NCI-H2227 (cell line): ENCODE data around the gene TTC23.

Experiments
- DNase-seq: peaks from one replicate; lab custom pipeline; 2025; ENCODE audit not compliant: unreplicated experiment; lab: John Stamatoyannopoulos, UW

The TTC23 gene, protein sequence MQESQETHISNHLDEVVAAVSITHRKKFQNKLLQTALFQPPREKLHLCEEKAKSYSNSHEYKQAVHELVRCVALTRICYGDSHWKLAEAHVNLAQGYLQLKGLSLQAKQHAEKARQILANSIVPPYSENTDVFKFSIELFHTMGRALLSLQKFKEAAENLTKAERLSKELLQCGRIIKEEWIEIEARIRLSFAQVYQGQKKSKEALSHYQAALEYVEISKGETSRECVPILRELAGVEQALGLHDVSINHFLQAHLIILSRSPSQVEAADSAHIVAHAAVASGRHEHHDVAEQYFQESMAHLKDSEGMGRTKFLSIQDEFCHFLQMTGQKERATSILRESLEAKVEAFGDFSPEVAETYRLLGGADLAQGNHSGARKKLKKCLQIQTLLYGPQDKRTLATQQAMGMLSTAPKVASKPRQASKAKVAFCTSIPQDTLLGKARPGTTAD

DNA sequence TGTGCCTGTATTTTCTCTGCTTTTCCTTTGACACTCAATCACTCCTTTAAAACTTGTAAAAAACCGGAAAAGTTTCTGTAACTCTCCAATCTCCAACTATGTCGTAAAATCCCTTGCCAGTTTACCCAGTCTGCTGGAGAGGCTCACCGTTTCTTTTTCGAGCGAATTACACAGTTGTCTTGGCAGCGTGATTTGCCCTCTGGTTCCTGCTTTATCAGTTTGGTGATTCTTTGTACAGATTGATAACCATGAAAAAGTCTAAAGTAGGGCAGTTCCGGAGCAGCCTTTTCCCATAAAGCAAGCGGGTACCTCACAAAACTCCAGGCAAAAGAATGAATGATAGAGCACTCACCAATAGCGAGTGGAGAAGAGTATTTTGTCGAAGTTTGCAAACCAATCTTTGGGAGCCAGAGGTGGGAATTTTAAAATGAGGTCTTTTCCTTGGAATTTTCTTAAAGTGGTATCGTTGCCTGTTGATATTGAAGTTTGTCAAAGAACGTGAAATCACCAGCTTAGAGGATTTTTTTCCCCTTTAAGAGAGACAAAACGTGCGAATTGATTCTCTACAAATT, at the start of gene TTC23:
TTC23 (minus strand) TSS at position 312 of the 572 bp plus-strand sequence. CDS start 20,869 bp downstream, outside the sequence.
- DNase-seq, result peak; percentile 46

DNA sequence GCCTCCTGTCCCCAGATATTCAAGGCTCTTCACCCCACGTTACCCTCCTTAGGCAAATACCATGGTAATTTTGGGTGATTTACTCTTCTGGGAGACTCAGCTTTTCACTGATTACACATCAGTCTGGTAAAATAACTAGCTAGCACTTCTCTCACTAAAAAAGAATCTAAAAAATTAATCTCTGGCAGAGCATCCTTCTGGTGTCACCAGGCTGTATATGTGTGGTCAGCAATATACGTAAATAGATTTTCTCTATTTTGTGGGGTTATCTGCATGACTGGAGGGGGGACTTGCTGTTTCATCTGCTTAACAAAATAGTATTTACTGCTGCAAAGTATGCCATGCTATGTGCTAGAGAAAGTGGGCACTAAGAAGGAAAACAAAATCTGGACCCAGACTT, 47.0 kb upstream of the TTC23 start:
- DNase-seq, result no peak

DNA sequence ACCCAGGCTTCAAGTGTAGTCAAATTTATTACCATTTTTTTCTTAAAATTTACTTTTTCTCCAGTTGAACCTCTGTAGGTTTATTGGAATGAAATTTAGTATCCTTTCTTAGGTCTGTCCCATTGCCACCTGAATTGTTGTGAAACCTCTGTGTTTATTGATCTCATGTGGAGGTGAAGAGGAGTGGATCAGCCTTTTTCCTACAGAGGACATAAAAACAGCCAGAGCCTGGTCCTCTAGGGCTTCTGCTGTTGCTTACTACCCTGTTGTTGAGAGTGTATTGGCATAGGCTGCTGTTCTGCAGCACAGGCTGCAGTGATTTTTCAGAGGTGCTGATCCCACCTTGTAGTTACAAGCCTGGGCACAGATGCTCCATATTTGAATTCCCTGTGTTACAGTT, 46.5 kb upstream of the TTC23 start:
- no peak for DNase-seq

DNA sequence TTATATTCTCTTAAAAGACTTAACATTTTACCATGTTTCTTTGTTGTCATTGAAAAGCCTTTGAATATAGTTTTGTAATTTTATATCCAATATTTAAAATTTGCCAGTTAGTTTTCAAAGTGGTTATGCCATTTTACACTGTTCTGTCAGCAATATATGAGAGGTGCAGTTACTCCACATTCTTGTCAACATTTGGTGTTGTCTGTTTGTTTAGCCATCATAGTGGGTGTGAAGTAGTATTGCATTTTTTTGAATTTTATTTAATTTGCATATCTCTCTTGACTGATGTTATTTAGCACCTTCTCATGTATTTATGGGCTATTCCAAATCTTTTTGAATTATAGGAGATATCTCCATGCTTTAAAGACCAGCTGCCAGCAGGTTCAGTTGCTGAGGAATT, 42.3 kb upstream of the TTC23 start:
- DNase-seq, result no peak

DNA sequence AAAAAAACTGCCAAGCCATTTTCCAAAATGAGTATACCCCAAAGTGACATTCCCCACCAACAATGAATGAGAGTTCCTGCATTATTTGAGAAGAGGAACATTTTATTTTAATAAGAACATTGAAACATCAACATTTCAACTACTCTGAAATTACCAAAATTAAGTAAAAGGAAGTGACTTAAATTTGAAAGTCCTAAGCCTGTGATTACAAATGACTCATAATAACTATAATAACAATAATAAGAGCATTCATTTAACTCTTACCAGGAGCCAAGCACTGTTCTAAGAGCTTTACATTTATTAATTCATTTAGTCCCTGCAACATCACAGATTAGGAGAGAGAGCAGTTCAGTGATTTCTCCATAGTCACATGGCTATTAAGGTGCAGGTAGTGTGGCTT, 34.3 kb upstream of the TTC23 start:
- DNase-seq, result no peak

DNA sequence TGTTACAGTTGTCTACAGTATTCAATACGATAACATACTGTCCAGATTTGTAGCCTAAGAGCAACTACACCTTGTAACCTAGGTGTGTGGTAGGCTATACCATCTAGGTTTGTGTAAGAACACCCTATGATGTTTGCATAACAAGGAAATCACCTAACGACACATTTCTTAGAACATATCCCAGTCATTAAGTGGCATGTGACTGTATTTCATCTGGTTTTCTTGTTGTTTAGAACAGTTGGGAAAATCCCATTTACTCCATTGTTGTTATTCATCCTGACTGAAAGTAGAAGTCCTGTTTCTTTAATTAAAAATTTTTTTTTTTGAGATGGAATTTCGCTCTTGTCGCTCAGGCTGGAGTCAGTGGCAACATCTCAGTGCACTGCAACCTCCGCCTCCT, 33.2 kb upstream of the TTC23 start:
- DNase-seq, result no peak

DNA sequence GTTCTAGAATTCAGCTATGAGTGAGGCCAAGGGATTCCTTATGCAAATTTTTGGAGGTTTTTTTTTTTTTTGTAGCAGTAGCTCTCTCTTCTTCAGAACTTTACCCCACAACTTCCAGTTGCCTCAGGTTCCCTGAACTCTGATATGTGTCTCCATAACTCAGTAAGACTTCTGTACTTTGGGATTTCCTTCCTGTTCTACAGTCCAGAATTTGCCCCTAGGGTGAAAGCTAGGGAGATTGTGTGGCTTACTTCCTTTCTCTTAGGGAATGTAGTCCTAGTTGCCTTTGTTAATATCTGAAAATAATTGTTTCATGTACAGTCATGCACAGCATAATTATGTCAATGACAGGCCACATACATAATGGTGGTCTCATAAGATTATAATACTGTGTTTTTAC, 32.7 kb upstream of the TTC23 start:
- DNase-seq, result no peak

DNA sequence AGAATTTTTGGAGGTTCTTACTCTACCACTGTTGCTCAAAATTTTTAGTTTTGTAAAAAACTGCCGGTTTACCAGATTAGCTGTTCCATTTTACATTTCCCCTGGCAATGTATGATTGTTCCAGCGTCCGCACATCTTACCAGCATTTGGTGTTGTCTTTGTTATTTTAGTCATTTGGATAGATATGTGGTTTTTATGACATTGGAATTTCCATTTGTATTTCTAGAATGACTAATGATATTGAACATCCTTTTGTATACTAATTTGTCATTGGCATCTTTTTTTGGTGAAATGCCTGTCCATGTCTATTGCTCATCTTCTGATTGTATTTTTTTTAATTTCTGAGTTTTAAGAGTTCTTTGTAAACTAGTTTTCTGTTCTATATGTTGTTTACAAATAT, 30.4 kb upstream of the TTC23 start:
- DNase-seq, result no peak

DNA sequence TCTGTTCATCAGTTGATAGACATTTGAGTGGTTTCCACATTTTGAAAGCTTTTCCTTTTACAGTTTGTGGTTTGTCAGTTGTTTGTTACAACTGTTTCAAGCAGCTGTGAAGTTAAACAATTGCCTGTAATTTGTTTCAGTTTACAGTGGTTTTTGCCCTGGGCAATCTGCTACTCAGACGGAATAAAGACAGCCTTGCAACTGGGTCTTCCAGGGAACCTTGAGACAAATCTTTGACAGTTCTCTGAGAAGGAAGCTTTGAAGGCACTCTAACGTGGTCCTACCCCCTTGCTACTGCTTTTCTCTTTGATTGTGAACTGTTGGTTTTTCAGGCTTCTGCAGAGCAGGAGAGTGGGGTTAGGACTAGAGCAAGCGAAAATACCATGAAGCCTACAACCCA, 29.9 kb upstream of the TTC23 start:
- no peak for DNase-seq

DNA sequence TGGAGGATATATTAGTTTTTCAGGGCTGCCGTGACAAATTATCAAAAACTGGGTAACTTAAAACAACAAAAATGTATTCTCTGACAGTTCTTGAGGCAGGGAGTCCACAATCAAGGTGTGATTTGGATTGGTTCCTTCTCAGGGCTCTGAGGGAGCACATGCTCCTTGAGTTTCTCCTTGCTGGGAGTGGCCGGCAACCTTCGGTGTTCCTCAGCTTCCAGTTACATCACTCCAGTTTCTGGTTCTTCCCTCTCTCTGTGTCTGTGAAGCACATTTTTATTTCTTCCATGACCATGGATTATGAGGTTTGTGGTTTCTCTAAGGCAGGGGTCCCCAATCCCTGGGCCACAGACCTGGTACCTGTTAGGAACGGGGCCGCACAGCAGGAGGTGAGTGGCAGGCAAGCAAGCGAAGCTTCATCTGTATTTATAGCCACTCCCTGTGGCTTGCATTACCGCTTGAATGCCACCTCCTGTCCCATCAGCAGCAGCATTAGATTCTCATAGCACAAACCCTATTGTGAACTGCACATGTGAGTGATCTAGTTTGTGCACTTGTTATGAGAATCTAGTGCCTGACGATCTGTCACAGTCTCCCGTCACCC, 26.2 kb upstream of the TTC23 start:
- DNase-seq, result no peak

DNA sequence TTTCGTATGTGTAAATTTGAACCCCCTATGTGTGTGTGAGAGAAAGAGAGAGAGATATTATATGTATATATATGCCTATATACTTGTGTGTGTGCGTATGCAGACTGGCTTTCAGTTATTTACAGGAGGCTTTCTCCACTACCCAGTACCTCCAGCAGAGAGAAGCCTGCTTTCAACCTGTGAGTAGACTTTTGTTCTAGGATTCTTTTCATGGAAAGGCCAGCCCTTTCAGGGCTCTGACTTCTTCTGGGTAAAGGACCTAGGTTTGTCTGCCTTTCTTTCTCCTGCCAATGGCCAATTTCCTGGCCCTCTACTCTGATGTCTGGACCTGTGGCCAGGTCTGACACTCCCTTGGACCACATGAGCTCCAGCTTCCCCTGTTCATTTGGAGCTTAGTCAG, 25.7 kb upstream of the TTC23 start:
- DNase-seq, result no peak

DNA sequence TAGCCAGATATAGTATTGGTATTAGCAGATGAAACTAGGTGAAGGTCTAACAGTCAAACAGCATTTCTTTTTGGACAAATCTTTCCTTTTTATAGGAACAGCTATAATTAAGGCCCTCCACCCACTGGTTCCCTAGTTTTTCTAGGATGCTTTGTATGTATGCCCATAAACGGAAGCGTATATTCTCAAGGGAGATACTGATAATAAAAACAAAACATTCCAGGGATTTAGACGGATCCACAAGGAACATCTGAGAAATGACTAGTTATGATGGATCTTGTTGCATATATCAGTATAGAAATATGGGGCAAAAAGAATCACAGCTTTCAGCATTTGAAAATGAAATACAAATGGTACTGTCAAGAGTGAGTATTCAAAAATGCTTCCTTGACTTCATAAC, 24.4 kb upstream of the TTC23 start:
- no peak for DNase-seq

DNA sequence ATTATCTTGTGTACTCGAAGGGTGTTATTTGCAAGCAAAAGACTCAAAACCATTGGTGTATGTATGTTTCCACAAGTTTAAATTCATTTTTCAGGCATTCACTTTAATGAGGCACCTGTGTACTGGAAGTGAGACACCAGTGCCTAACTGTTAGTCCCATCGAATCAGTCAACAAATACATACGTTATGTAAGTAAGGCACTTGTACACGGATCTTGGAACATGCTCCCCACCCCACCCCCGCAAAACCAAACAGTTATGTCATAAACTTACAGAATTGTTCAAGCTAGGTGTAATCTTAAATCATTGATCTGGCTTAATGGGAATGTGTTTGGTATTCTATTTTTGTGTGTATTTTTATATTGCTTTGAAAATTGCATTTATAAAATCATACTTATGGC, 19.1 kb upstream of the TTC23 start:
- no peak for DNase-seq

DNA sequence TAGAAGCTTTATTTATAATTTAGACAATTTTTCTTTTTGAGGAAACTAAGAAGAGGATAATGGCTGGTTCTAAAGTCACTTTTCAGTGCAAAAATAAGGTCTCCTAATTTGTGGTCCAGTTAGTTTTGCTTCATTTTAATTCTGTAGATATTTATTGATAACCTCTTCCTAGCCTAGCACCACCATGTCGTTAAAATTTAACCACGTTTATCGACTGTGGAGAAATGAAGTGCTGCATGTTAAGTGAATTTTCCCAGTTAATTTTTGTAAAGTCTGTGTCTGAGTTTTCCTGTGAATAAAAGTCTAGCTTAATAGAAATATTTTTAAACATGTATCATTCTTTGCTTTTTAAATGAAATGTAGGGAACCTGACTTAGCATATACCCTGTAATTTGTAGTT, 18.6 kb upstream of the TTC23 start:
- no peak for DNase-seq

DNA sequence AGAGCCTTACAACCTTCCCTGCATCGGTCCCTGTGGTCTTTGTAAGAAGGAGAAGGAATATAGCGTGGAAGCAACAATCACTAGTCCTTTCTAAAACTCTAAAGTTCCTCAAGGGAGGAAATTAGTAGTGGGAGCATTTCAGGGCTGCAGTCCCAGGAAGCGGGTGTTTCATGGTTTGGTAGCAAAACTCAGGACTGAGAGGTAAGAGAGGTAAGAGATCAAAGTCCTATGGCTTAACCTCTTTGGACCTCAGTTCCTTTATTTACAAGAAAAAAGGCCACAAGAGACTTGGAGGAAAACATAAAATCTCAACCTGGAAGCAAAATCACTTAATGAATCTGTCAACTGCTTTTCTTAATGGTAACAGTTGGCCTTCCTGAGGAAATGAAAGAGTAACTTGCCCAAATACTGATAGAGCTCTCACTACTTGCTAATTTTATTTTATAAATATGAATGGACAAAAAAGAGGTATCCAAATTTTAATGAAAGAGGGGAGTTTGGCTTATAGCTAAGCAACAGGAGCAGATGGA, 16.2 kb upstream of the TTC23 start:
- DNase-seq, result no peak

DNA sequence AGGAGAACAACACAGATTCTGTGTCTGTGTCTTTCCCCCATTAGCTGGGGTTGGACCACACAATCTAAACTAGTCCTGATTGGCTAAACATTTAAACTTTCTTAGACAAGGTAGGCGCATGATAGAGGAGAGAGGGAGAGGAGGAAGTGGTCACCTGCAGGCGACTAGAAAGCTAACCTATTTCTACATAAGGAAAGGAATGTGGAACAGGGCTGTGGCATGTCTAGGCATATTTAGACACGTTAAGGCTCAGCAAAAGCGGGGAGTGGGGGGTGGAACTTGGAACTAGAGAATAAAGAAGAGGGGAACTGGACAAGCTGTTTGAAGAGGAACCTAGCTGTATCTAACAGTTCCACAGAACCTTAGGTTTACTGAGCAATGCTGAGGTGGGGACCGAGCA, 14.7 kb upstream of the TTC23 start:
- no peak for DNase-seq

DNA sequence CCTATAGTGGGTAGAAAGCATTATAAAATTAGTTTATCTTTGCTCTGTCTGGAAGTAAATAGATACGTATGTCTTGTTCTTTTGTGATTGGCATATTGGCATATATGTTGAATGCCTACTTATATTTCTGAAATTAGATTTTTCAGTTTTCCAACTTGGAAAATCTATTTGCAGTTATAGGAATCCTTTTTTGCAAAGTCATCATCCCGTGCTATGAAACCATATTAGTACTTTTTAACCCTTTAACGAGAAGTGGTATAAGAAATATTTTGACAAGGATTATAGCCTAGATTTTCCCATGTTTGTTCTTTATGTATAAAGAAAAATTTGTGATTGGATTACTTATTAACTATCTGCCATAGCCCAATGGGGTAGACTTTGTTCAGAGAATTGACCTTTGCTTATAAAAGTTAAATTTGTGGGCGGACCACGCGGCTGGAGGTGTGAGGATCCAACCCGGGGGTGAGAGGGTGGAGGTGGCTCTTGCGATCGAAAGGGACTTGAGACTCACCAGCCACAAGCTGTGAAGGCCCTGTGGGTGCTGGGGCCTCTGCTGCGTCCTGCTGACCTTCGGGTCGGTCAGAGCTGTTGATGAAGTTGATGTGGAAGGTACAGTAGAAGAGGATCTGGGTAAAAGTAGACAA, 7.8 kb upstream of the TTC23 start:
- no peak for DNase-seq

DNA sequence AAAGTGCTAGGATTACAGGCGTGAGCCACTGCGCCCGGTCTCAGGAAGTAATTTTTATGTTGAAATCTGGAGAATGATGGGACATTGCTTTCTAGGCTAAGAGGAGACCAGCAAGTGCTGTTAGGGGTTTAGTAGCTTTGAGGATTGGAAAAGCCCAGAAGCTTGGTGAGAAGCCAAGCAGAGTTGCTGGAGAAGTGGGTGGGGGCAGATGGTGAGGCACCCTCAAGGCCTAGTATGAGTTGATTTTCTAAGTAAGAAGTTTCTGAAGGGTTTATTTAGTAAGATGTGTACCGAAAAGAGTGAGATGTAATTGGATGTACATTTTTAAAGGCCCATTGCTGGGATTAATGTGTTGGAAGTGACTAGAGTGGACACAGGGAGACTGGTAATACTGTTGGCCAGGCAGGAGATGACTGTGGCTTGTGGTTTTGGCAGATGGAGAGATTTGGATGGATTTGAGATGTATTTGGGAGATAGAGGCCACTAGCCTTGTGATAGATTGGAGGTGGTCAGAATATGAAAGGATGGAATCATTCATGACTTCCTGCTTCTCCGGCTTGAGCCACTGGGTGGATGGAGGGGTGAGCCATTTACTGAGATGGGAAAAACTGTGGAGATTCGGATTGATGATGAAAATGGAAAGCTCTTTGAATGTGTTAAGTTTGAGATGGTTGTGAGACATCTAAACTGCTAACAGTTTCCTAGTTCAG, 4.2 kb upstream of the TTC23 start:
- no peak for DNase-seq

DNA sequence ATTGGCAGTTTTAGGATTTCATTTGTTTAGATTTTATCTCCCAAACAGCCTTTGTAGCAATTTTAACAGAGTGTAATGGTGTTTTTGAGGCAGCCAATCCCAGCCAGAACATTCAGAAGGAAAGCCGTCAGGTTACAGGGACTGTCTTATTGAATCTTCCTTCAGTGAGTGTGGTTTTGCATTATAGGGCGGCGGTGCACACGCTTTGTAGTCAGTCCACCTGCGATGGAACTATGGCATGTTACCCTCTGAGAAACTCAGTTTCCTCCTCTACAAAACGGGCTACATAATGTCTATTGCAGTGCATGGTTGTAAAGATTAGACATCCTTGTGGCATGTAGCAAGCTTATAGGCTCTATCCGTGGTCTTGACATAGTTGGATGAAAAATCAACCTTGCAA, 2.9 kb upstream of the TTC23 start:
- DNase-seq, result no peak

DNA sequence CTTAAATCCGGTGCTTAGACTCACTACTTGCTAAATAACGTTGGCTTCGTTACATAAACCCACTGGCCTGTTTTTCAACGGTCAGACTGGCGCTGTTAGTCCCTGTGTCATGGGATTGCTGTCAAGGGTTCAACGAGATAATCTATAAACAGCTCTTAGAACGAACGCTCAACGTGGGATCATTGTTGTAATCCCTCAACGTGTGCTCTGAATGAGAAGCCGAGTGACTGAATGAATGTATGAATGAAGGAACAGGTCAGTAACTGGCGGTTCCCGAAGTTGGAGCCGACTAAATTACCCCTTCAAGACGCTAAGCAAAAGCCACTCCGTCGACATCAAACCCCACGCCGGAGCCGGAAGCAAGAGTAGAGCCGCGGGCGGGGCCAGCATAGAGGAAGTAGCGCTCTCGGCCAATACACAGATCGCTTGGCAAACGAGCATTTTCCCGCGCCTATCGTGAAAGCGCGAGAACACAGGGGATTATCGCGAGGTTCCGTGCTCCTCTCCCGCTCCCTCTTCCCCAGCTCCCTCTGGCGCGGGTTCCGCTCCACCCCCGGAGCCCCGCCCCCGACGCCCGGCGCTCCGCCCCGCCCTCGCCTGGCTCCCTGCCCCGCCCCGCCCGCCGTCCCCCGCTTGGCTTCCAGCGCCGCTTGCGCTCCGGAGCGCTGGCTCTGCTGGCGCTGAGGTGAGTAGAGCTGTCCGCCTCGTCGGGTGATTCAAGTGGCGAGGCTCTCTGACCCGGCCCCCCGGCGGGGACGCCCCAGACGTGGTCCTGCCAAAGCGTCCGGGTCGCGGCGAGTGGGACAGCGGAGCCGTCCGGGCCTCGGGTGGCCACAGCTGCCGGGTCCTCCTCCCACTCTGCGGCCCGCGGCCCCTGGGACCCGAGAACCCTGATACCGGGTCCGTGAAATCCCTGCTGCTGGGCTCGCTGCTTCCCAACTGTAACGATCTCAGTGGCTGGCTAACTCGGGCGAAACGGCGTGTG, 1.8 kb upstream of the TTC23 start, which contains the start of gene LRRC28:
LRRC28 (plus strand) TSS at position 625 of the 985 bp plus-strand sequence. CDS start 4,477 bp downstream, outside the sequence.
- peak; percentile 97 for DNase-seq
